HEK293 (cell line): ENCODE results near the gene ULBP1.
"Not testable (repeated sequence)": the region's sequence is repeated elsewhere in the genome, so short reads cannot be mapped to it uniquely, and the experiment has no call there.

Experiments used
- CTCF ChIA-PET: fragments of 350-600 bp; formaldehyde crosslinking; extraction: SDS; loops from one replicate; lab custom pipeline; 2021; ENCODE audit warnings: antibody characterized with exemption; lab: Yijun Ruan, JAX
- POLR2A ChIA-PET: fragments of 300-600 bp; formaldehyde crosslinking; extraction: SDS; loops from one replicate; lab custom pipeline; 2020; ENCODE audit warnings: antibody characterized with exemption, inconsistent platforms; lab: Yijun Ruan, JAX
- H3K27ac ChIP-seq: fragments of 200-500 bp; sonication (Bioruptor generic); 2 replicates; pipeline ENCODE4 v1.5.1; 2014; ENCODE audit warnings: low read depth, low read length, control low read depth, inconsistent platforms; ENCODE audit errors: extremely low read depth
- H3K36me3 ChIP-seq, 2 experiments: fragments of 200-500 bp in 1 of 2; sonication (Bioruptor generic) in 1 of 2; 1 replicate in 1 of 2; 2 replicates in 1 of 2; pipeline ENCODE4 v1.5.1; 2014 to 2017; ENCODE audit warnings: inconsistent platforms in 2 of 2, low read length in 2 of 2; ENCODE audit not compliant: control insufficient read depth in 2 of 2, insufficient read depth in 1 of 2
- H3K4me1 ChIP-seq: fragments of 200-500 bp; sonication (Bioruptor generic); 2 replicates; pipeline ENCODE4 v1.5.1; 2014; ENCODE audit warnings: mild to moderate bottlenecking, low read length, inconsistent platforms; ENCODE audit not compliant: control insufficient read depth, insufficient read depth
- H3K4me3 ChIP-seq: 2 replicates; pipeline ENCODE4 v1.5.1; 2011; ENCODE audit warnings: low read depth, mild to moderate bottlenecking, control low read depth, low read length, moderate library complexity
- H3K9me3 ChIP-seq: fragments of 200-500 bp; sonication (Bioruptor generic); 2 replicates; pipeline ENCODE4 v1.5.1; 2014; ENCODE audit warnings: low read depth, low read length, inconsistent platforms; ENCODE audit not compliant: control insufficient read depth, insufficient read depth
- GLIS2 ChIP-seq: fragments of 450-650 bp; formaldehyde crosslinking; IDR thresholded peaks from 2 replicates; pipeline ENCODE4 v1.5.1; 2016; ENCODE audit warnings: missing biosample characterization, missing genetic modification characterization
- KLF1 ChIP-seq: fragments of 450-650 bp; formaldehyde crosslinking; IDR thresholded peaks from 2 replicates; pipeline ENCODE4 v1.5.1; 2016; ENCODE audit warnings: missing biosample characterization, missing genetic modification characterization
- KLF7 ChIP-seq: fragments of 450-650 bp; formaldehyde crosslinking; IDR thresholded peaks from 2 replicates; pipeline ENCODE4 v1.5.1; 2016; ENCODE audit warnings: missing biosample characterization, missing genetic modification characterization, borderline replicate concordance
- RBAK ChIP-seq: fragments of 450-650 bp; formaldehyde crosslinking; IDR thresholded peaks from 2 replicates; pipeline ENCODE4 v1.5.1; 2016; ENCODE audit warnings: missing biosample characterization, missing genetic modification characterization
- SETDB1 ChIP-seq: IDR thresholded peaks from one replicate; pipeline ENCODE4 v1.6.1; 2017; ENCODE audit warnings: mild to moderate bottlenecking, low read length, moderate library complexity, mixed read lengths; ENCODE audit not compliant: insufficient read length
- YY2 ChIP-seq: fragments of 450-650 bp; formaldehyde crosslinking; IDR thresholded peaks from 2 replicates; pipeline ENCODE4 v1.5.1; 2016; ENCODE audit warnings: missing biosample characterization, missing genetic modification characterization
- ZBTB48 ChIP-seq: fragments of 450-650 bp; formaldehyde crosslinking; IDR thresholded peaks from 2 replicates; pipeline ENCODE4 v1.5.1; 2016; ENCODE audit warnings: missing biosample characterization, missing genetic modification characterization
- ZBTB8A ChIP-seq: fragments of 450-650 bp; formaldehyde crosslinking; IDR thresholded peaks from 2 replicates; pipeline ENCODE4 v1.5.1; 2016; ENCODE audit warnings: missing biosample characterization, missing genetic modification characterization
- ZEB2 ChIP-seq: fragments of 450-650 bp; formaldehyde crosslinking; IDR thresholded peaks from 2 replicates; pipeline ENCODE4 v1.5.1; 2016; ENCODE audit warnings: missing biosample characterization, missing genetic modification characterization
- ZNF24 ChIP-seq: fragments of 450-650 bp; formaldehyde crosslinking; IDR thresholded peaks from 2 replicates; pipeline ENCODE4 v1.5.1; 2016; ENCODE audit warnings: missing biosample characterization, missing genetic modification characterization
- ZNF510 ChIP-seq: fragments of 450-650 bp; formaldehyde crosslinking; IDR thresholded peaks from 2 replicates; pipeline ENCODE4 v1.5.1; 2018; ENCODE audit warnings: mild to moderate bottlenecking, missing genetic modification characterization, missing biosample characterization; ENCODE audit not compliant: insufficient replicate concordance
- ZNF561 ChIP-seq: fragments of 450-650 bp; IDR thresholded peaks from 2 replicates; pipeline ENCODE4 v1.5.1; 2018; ENCODE audit warnings: missing biosample characterization, missing genetic modification characterization, borderline replicate concordance
- ZXDB ChIP-seq: fragments of 450-650 bp; formaldehyde crosslinking; IDR thresholded peaks from 2 replicates; pipeline ENCODE4 v1.5.1; 2016; ENCODE audit warnings: missing biosample characterization, missing genetic modification characterization
- TF ChIP-seq, protein P1 (sequence below): fragments of 450-650 bp; formaldehyde crosslinking; IDR thresholded peaks from 2 replicates; pipeline ENCODE4 v1.5.1; 2016; ENCODE audit warnings: missing biosample characterization, missing genetic modification characterization
- TF ChIP-seq, protein P2 (sequence below): fragments of 450-650 bp; formaldehyde crosslinking; IDR thresholded peaks from 2 replicates; pipeline ENCODE4 v1.5.1; 2016; ENCODE audit warnings: missing biosample characterization, missing genetic modification characterization
- TF ChIP-seq, protein P3 (sequence below): fragments of 450-650 bp; formaldehyde crosslinking; IDR thresholded peaks from 2 replicates; pipeline ENCODE4 v1.5.1; 2016; ENCODE audit warnings: missing biosample characterization, missing genetic modification characterization

ULBP1 gene

DNA sequence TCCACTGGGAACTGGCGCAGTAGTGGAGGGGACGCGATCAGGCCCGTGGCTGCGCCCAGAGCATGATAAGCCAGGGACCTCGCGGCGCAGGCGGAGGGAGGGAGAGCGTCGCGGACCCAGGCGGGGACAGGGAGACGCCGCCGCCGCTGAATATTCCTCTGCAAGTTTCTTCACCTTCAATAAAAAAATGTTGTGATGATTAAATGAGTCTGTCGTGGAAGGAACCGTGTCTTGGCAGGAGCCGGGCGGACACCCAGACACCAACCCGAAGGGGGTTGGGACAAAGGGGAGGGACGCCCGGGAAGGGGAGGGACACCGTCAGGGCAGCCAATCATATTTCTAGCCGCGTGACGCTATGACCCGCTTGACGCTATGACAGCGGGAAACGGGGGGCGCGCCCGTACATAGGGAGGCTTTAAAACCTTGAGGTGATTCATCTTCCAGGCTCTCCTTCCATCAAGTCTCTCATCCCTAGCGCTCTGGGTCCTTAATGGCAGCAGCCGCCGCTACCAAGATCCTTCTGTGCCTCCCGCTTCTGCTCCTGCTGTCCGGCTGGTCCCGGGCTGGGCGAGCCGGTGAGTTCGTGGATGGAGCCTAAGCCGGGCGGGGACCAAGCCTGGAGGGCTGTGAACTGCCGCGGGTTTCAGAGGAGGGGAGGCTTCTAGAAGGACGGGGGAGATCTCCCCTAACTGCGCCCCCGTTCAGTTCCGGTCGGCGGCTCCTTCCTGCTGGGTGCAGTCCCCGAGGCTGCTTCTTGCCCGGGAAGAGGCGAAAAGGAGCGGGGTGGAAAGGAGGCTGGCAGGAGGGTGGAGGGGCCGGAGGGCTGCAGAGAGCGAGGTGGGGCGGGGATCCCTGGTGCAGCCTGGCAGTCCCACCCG lies 21.9 kb upstream of the ULBP1 start, which contains the start of gene ULBP2 (continued):
- TF ChIP-seq, protein P1, sequence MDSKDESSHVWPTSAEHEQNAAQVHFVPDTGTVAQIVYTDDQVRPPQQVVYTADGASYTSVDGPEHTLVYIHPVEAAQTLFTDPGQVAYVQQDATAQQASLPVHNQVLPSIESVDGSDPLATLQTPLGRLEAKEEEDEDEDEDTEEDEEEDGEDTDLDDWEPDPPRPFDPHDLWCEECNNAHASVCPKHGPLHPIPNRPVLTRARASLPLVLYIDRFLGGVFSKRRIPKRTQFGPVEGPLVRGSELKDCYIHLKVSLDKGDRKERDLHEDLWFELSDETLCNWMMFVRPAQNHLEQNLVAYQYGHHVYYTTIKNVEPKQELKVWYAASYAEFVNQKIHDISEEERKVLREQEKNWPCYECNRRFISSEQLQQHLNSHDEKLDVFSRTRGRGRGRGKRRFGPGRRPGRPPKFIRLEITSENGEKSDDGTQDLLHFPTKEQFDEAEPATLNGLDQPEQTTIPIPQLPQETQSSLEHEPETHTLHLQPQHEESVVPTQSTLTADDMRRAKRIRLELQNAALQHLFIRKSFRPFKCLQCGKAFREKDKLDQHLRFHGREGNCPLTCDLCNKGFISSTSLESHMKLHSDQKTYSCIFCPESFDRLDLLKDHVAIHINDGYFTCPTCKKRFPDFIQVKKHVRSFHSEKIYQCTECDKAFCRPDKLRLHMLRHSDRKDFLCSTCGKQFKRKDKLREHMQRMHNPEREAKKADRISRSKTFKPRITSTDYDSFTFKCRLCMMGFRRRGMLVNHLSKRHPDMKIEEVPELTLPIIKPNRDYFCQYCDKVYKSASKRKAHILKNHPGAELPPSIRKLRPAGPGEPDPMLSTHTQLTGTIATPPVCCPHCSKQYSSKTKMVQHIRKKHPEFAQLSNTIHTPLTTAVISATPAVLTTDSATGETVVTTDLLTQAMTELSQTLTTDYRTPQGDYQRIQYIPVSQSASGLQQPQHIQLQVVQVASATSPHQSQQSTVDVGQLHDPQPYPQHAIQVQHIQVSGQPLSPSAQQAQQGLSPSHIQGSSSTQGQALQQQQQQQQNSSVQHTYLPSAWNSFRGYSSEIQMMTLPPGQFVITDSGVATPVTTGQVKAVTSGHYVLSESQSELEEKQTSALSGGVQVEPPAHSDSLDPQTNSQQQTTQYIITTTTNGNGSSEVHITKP (tag by site-specific recombination): peak; percentile 94
- TF ChIP-seq ZNF561 (0 out of 2 replicates have a peak, but pooled peaks have one; percentile 35), GLIS2 (tag by site-specific recombination) (peak; percentile 60; the same call in 1 of the 2 replicates), ZBTB48 (peak; percentile 39; the same call in 1 of the 2 replicates), ZEB2 (tag by site-specific recombination) (peak; percentile 73), ZXDB (peak; percentile 41; the same call in 1 of the 2 replicates), ZBTB8A (peak; percentile 99), RBAK (tag by site-specific recombination) (no peak), ZNF510 (no peak), KLF1 (tag by site-specific recombination) (peak; percentile 30), YY2 (tag by site-specific recombination) (peak; percentile 71), ZNF24 (0 out of 2 replicates have a peak, but pooled peaks have one; percentile 37)
- TF ChIP-seq, protein P2, sequence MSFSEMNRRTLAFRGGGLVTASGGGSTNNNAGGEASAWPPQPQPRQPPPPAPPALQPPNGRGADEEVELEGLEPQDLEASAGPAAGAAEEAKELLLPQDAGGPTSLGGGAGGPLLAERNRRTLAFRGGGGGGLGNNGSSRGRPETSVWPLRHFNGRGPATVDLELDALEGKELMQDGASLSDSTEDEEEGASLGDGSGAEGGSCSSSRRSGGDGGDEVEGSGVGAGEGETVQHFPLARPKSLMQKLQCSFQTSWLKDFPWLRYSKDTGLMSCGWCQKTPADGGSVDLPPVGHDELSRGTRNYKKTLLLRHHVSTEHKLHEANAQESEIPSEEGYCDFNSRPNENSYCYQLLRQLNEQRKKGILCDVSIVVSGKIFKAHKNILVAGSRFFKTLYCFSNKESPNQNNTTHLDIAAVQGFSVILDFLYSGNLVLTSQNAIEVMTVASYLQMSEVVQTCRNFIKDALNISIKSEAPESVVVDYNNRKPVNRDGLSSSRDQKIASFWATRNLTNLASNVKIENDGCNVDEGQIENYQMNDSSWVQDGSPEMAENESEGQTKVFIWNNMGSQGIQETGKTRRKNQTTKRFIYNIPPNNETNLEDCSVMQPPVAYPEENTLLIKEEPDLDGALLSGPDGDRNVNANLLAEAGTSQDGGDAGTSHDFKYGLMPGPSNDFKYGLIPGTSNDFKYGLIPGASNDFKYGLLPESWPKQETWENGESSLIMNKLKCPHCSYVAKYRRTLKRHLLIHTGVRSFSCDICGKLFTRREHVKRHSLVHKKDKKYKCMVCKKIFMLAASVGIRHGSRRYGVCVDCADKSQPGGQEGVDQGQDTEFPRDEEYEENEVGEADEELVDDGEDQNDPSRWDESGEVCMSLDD (tag by site-specific recombination): peak; percentile 68; the same call in 1 of the 2 replicates

DNA sequence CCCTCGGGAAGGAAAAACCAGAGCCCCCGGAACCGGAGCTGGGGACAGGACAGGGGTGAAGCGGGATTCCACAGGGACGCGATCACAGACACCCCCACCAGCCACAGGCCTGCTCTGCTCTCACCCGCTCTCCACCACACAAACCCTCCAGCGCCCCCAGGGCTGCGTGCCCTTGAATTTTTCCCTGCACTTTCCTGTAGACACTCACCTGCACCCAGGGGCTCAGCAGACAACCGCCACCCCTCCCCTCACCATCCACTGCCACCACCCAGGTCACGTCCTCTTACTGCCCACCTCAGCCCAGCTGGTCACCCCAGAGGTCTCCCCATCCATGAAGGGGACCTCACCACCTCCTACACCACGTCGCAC lies 21.3 kb upstream of the ULBP1 start:
- ChIA-PET CTCF (no interaction called here), POLR2A (no interaction called here)
- H3K4me1 ChIP-seq: no peaks in the 10 kb centered on the region
- H3K9me3 ChIP-seq: no peaks in the 10 kb centered on the region
- H3K27ac ChIP-seq: no peak overlapping the region; the same call in 1 of the 2 replicates
- TF ChIP-seq KLF7 (tag by site-specific recombination) (no peak), SETDB1 (no peak)
- TF ChIP-seq, protein P3, sequence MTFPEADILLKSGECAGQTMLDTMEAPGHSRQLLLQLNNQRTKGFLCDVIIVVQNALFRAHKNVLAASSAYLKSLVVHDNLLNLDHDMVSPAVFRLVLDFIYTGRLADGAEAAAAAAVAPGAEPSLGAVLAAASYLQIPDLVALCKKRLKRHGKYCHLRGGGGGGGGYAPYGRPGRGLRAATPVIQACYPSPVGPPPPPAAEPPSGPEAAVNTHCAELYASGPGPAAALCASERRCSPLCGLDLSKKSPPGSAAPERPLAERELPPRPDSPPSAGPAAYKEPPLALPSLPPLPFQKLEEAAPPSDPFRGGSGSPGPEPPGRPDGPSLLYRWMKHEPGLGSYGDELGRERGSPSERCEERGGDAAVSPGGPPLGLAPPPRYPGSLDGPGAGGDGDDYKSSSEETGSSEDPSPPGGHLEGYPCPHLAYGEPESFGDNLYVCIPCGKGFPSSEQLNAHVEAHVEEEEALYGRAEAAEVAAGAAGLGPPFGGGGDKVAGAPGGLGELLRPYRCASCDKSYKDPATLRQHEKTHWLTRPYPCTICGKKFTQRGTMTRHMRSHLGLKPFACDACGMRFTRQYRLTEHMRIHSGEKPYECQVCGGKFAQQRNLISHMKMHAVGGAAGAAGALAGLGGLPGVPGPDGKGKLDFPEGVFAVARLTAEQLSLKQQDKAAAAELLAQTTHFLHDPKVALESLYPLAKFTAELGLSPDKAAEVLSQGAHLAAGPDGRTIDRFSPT (tag by site-specific recombination): peak; percentile 54; the same call in 1 of the 2 replicates
- H3K4me3 ChIP-seq: peak overlapping the region; percentile 69
- H3K36me3 ChIP-seq: peaks cover 0 to 7% of the 10 kb centered on the region in 2 experiments; a peak in 1 of 3 replicates

DNA sequence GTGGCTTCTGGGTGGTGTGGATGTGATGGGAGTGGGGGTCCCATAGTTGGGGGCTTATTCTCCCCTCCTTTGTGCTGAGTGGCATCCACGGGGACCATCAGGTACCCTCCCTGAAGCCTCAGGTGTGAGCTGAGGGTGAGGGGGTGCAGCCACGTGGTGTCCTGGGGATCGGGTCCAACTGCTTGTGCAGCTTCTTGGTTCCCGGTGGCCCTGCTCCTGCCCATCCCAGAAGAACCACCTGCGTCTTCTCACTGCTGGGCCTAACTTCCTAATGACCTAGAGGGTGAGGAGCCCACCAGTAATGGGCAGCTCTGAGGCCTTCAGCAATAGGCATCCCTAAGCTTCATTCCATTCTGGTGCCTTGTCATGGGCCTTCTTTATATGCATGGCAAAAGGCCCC lies 20.4 kb upstream of the ULBP1 start:
- H3K4me1 ChIP-seq, H3K36me3 ChIP-seq, H3K27ac ChIP-seq, H3K4me3 ChIP-seq, POLR2A ChIA-PET, CTCF ChIA-PET, H3K9me3 ChIP-seq: not testable (repeated sequence)

DNA sequence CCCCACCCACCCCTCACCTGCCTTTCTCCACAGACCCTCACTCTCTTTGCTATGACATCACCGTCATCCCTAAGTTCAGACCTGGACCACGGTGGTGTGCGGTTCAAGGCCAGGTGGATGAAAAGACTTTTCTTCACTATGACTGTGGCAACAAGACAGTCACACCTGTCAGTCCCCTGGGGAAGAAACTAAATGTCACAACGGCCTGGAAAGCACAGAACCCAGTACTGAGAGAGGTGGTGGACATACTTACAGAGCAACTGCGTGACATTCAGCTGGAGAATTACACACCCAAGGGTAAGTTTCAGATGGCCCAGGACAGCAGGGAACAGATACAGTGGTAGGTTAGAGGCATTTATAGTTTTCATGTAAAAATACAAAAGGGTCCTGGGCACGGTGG lies 18.5 kb upstream of the ULBP1 start:
- H3K9me3 ChIP-seq, H3K4me3 ChIP-seq, CTCF ChIA-PET, H3K4me1 ChIP-seq, H3K36me3 ChIP-seq, POLR2A ChIA-PET, H3K27ac ChIP-seq: not testable (repeated sequence)

DNA sequence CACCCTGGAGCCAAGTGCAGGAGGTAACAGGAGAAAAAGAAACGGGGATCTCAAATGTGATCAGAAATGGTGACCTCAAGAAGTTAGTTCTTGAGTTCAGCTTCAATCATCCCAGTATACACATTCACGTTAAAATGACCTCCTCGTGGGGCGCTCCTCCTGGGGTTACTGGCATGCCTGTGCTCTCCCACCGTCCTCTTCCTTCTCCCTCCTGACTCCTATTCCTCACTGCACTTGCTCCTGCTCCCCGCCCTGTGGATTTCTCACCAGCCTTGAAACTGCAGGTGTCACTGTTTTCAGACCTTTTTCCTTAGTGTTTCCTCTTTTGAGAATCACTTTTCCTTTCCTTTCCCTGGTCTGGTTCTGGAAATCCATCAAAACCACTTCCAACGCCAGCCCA lies 17.1 kb upstream of the ULBP1 start:
- CTCF ChIA-PET: interaction anchor here (0.6 kb wide), 1 partner anchor 119 kb away, joined by 4 read pairs; no protein-coding TSS in a partner anchor
- POLR2A ChIA-PET, H3K9me3 ChIP-seq: not testable (repeated sequence)

More for the DNA sequence above, 17.1 kb upstream of the ULBP1 start:
- H3K27ac ChIP-seq, H3K4me1 ChIP-seq, H3K4me3 ChIP-seq, H3K36me3 ChIP-seq: not testable (repeated sequence)
